Activated CD4-positive, CD25-positive, alpha-beta regulatory T cell (primary cell): ENCODE results near the gene TRIM39.
"Not testable (repeated sequence)": the region's sequence is repeated elsewhere in the genome, so short reads cannot be mapped to it uniquely, and the experiment has no call there.

ENCODE experiments used
- DNase-seq, 4 experiments: peaks; one replicate each; lab custom pipeline; 2025; lab: John Stamatoyannopoulos, UW

The TRIM39 gene

DNA sequence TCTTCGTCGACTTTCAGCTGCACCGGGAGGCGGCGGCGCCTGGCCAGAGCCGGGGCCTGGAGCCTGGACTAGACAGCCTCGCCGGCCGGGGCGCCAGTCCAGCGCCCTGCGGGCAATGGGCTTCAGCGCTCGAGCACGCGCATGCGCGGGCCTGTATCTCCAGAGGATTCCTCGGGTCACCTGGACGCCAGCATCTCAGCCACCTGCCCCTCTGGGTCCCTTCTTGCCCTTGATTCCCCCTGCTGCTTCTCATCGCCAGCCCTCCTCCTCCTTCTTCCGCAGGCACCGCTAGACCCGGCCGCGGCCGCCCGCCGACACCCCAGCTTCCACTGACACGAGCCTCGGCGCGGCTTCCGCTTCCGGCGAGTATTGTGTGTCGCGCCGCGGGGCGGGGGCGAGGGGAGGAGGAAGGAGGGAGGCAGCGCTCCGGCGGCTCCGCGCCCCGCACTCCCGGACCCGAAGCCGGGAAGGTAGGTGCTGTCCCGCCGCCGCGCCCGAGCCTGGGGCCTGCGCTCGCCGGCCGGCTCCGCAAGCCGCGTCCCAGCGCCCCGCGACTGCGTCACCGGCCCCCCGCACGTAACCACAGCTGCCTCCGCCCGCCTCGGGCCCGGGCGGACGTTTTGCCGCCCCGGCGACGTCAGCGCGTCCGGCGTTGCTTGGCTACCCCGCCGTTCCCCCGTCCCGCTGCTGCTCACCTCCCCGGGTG is at the start of gene TRIM39:
TRIM39 (plus strand) TSS at position 402 of the 706 bp plus-strand sequence. CDS start 2,391 bp downstream, outside the sequence.
- peak; percentile 73 to 88 (median 78) for DNase-seq

GRCh38 chr6:30280988-30281387 is 45.7 kb upstream of the TRIM39 start:
- DNase-seq: not testable (repeated sequence)

GRCh38 chr6:30282522-30282921 is 44.2 kb upstream of the TRIM39 start:
- no peak for DNase-seq

DNA sequence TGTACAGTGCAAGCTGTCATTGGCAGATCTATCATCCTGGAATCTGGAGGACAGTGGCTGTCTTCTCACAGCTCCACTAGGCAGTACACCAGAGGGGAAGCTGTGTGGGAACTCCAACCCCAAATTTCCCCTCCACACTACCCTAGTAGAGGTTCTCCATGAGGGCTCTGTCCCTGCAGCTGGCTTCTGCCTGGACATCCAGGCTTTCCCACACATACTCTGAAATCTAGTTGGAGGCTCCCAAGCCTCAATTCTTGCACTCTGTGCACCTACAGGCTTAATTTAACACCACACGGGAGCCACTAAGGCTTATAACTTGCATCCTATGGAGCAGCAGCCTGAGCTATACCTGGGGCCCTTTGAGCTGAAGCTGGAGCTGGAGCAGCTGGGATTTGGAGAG is 43.0 kb upstream of the TRIM39 start:
- no peak for DNase-seq

DNA sequence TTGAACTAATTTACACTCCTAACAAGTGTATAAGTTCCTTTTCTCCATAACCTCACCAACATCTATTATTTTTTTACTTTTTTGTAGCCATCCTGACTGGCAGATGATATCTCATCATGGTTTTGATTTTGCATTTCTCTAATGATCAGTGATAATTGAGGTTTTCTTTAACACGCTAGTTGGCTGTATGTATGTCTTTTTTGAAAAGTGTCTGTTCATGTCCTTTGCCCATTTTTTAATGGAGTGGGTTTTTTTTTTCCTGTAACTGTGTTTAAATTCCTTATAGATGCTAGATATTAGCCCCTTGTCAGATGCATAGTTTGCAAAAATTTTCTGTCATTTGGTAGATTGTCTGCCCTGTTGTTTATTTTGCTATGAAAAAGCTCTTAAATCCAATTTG is 39.6 kb upstream of the TRIM39 start:
- DNase-seq: no peak

GRCh38 chr6:30295837-30296236 is 30.9 kb upstream of the TRIM39 start:
- no peak for DNase-seq

GRCh38 chr6:30304002-30304401 is 22.7 kb upstream of the TRIM39 start:
- DNase-seq: no peak

DNA sequence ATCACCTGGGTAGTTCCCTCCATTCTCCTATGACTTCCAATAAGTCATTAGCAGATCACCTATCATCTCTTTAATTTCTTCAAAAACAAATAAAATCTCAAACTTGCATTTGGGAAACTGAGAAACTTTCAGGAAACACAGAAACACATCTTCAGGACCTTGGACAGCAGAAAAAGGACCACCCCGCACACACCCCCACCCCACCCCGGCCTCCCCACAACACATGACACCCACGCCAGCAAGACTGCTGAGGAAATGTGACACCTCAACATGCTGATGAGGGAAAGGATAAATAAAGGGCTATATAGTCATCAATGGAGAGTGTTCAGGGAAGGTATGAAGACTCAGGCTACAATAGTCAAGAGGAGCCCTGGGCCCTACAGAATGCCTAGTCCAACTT is 15.6 kb upstream of the TRIM39 start:
- DNase-seq: no peak

GRCh38 chr6:30311671-30312070 is 15.1 kb upstream of the TRIM39 start:
- DNase-seq: no peak

DNA sequence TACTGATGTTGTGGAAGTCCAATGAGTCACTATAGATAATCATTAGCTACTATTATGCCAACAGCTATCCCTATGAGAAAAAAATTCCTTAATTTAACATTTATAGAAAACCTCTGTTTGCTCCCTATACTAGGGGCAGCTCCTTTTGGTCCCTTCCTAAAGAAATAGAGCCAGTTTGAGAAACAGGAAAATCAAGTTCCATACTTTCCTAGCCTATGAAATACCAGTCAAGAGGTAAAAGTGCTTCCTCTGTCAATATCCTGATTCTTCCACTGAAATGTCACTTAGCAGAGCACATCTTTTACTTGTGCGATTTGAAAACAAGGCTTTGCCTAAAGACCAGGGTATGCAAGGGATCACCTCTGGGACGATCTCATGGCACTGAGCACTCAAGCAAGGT is 14.5 kb upstream of the TRIM39 start:
- no peak for DNase-seq

DNA sequence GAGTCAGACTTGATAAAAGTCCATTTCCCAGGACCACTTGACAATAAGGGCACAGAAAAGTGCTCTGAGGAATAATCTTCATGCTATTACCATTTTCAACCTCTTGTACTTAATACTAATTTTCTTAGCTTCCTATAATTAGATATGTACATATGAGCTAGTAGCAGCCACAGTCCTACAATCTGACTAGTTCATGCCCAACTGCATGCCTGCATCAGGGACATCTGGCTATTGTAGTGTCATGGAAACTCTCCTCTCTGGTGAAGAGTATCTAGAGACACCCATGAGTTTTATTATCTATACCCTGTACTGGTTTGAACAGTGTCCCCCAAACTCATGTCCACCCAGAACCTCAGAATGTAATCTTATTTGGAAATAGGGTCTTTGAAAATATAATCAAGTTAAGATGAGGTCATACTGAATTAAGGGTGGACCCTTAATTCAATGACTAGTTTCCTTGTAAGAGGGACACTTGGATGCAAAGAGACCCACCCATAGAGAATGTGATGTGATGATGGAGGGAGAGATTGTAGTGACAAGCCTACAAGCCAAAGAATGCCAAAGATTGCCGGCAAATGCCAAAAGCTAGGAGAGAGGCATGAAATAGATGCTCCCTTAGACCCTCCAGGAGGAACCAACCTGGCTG is 13.9 kb upstream of the TRIM39 start:
- no peak for DNase-seq

- no peak for DNase-seq
These were observed 11.6 kb upstream of the TRIM39 start for GRCh38 chr6:30315156-30315555.

DNA sequence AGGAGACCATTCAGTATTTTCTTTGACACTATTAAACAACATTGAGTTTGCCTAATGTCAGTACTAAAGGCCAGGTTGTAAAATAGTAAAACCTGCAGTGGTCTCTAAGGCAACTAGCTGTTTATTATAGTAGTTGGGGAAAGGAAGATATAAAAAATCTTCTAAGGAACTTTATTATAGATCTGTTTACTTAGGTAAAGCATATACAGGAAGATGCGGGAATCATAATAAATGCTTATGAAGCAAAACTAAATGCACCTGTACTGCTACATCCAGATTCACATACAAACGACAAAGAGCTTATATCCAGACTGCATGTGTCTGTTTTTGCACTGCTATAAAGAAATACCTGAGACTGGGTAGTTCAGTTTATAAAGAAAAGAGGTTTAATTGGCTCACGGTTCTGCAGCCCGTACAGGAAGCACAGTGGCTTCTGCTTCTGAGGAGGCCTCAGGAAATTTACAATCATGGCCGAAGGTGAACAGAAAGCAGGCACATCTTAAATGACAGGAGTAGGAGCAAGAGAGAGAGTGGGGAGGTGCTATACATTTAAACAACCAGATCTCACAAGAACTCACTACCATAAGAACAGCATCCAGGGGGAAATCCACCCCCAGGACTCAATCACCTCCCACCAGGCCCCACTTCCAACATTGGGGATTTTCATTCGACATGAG is 8.7 kb upstream of the TRIM39 start:
- DNase-seq: no peak

GRCh38 chr6:30319146-30319835 is 7.4 kb upstream of the TRIM39 start:
- no peak for DNase-seq

DNA sequence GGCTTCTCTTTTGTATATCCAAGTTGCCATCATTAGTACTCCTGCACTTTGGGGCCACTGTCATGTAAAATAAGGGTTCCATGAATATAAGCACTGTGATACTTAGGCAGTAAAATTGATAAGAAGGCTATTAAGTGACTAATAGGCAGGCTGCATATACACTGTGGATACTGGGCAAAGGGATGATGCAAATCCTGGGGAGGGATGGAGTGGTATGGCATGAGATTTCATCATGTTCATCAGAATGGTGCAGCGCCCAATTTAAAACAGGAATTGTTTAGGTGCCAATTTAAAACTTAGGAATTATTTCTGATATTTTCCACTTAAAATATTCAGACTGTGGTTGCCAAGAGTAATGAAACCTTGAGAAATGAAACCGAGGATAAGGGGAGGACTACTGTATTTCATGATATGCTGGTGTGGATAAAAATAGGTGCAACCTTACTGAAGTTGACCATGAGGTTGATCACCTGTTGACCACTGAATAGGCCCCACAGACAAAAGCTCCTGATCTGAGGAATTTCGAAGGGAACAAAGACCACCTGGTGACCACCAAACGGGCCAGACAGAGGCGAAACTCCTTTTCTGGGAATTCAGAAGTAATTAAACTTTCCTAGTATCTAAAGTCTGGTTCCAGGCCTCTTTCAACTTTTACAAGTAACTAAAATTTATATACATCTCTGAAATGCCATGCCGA is 4.9 kb upstream of the TRIM39 start:
- no peak for DNase-seq

DNA sequence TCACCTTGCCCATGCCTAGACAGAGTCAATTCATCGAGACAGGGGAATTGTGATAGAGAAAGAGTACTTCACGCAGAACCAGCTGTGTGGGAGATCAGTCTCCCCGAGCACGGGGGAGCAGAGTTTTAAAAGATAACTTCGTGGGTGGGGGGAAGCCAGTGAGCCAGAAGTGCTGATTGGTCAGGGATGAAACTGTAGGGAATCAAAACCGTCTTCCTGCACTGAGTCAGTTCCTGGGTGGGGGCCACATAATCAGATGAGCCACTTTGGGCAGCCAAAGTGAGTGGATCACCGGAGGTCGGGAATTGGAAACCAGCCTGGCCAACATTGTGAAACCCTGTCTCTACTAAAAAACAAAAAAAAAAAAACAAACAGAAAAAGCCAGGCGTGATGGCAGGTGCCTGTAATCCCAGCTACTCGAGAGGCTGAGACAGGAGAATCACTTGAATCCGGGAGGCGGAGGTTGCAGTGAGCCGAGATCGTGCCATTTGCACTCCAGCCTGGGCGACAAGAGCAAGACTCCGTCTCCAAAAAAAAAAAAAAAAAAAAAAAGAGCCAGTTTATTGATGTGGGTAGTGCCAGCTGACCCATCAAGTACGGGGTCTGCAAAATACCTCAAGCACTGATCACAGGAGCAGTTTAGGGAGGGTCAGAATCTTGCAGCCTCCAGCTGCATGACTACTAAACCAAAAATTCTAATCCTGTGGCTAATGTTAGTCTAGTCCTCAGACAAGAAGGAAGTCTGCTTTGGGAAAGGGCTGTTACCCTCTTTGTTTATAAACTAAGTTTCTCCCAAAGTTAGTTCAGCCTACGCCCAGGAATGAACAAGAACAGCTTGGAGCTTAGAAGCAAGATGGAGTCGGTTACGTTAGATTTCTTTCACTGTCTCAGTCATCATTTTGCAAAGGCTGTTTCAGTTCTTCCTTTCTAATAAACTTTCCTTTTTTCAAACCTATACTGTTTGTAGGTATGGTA is 3.9 kb upstream of the TRIM39 start:
- no peak for DNase-seq

DNA sequence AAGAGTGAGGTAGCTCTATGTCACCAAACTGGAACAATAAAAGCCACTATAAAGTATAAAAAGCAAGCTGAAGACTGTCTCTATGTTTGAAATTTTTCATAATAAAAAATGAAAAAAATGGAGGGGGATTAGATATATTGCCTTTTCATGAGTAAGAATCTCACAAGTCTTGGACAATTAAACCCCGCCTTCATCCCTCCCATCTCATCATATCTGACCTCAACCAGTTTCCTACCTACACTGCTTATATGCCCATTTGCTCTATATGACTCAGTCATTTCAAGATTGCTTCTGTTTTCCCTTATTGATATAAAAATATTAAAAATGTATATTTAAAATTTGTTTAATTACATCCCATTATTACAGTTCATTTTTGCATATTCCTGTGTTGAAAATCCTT is 2.9 kb upstream of the TRIM39 start:
- no peak for DNase-seq

GRCh38 chr6:30325150-30325872 is 1.4 kb upstream of the TRIM39 start:
- peak; percentile 35 to 65 (median 46) for DNase-seq

- peak; percentile 49 to 68 (median 64) for DNase-seq
These were observed 728 bp upstream of the TRIM39 start for GRCh38 chr6:30325873-30326525.
